Measurements from ENCODE around the gene PLXDC2.

DNA sequence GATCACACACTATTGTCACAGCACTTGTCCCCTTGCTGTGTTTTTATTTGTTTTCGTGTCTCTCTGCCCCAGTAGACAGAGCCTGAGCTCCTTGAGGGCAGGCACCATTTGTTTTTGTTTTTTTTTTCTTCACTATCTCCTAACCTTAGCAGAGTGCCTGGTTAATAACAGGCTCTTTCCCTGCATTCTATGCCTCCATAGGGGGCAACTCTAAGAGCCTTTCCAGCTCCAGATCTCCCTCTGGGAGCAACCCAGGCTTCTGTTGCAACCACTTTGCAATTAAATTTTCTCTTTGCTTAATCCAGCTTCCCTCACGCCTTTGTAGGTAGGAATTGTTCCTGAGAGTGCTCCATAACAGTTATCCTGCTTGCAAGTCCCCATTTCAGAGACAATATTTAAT lies 148.4 kb downstream of the PLXDC2 start:
- TF ChIP-seq, protein P1, sequence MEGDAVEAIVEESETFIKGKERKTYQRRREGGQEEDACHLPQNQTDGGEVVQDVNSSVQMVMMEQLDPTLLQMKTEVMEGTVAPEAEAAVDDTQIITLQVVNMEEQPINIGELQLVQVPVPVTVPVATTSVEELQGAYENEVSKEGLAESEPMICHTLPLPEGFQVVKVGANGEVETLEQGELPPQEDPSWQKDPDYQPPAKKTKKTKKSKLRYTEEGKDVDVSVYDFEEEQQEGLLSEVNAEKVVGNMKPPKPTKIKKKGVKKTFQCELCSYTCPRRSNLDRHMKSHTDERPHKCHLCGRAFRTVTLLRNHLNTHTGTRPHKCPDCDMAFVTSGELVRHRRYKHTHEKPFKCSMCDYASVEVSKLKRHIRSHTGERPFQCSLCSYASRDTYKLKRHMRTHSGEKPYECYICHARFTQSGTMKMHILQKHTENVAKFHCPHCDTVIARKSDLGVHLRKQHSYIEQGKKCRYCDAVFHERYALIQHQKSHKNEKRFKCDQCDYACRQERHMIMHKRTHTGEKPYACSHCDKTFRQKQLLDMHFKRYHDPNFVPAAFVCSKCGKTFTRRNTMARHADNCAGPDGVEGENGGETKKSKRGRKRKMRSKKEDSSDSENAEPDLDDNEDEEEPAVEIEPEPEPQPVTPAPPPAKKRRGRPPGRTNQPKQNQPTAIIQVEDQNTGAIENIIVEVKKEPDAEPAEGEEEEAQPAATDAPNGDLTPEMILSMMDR (IDR thresholded peaks at IDR 0.05), result no peak
- no peak for TF ChIP-seq POLR2A (IDR thresholded peaks at IDR 0.05)
